Glutamatergic neuron (in vitro differentiated cells): ENCODE results near the gene SLC22A3. TPM values are rescaled to one million over a fixed set of nuclear protein-coding genes. Genes with fewer than 3 reads are reported as not detected.

Experiments used
- DNase-seq: peaks from one replicate; pipeline ENCODE4 v3.0.0; 2022
- H3K27ac Mint-ChIP-seq: one replicate; pipeline ENCODE4 v1.8.0; 2020; ENCODE audit warnings: mild to moderate bottlenecking, mixed read lengths, inconsistent platforms; ENCODE audit not compliant: unreplicated experiment
- H3K27me3 Mint-ChIP-seq: one replicate; pipeline ENCODE4 v1.8.0; 2020; ENCODE audit warnings: mild to moderate bottlenecking, moderate library complexity, mixed read lengths, inconsistent platforms; ENCODE audit not compliant: unreplicated experiment
- H3K36me3 Mint-ChIP-seq: one replicate; pipeline ENCODE4 v1.8.0; 2020; ENCODE audit warnings: mild to moderate bottlenecking, mixed read lengths, inconsistent platforms; ENCODE audit not compliant: unreplicated experiment
- H3K4me1 Mint-ChIP-seq: one replicate; pipeline ENCODE4 v1.8.0; 2020; ENCODE audit warnings: mild to moderate bottlenecking, low read depth, mixed read lengths, inconsistent platforms; ENCODE audit not compliant: unreplicated experiment
- H3K4me3 Mint-ChIP-seq: one replicate; pipeline ENCODE4 v1.8.0; 2020; ENCODE audit warnings: mild to moderate bottlenecking, mixed read lengths, inconsistent platforms; ENCODE audit not compliant: unreplicated experiment
- H3K9me3 Mint-ChIP-seq: one replicate; pipeline ENCODE4 v1.8.0; 2020; ENCODE audit warnings: mild to moderate bottlenecking, moderate library complexity, mixed read lengths, inconsistent platforms; ENCODE audit not compliant: unreplicated experiment
- total RNA-seq: library from RNA; stranded (reverse); fragmentation: NEBNext Ultra II Directional; extraction: Animal tissue kit (Norgen Biotek cat#: 25700); gene quantifications from one replicate; pipeline ENCODE4 v1.2.1, GENCODE V29; 2021; ENCODE audit not compliant: unreplicated experiment
- TF ChIP-seq, protein P1 (sequence below): fragments of 200-600 bp; sonication (generic); IDR thresholded peaks from one replicate; pipeline ENCODE4 v1.5.0; 2021; ENCODE audit not compliant: partially characterized antibody, unreplicated experiment

Gene SLC22A3
- total RNA-seq, 1 donor from 2014 or later, result not detected

GRCh38 chr6:160400446-160400845, 52.3 kb downstream of the SLC22A3 start:
- no peak overlapping the region for H3K27ac Mint-ChIP-seq
- no peak overlapping the region for H3K4me3 Mint-ChIP-seq
- no peaks in the 10 kb centered on the region for H3K36me3 Mint-ChIP-seq
- no peaks in the 10 kb centered on the region for H3K27me3 Mint-ChIP-seq
- TF ChIP-seq, protein P1, sequence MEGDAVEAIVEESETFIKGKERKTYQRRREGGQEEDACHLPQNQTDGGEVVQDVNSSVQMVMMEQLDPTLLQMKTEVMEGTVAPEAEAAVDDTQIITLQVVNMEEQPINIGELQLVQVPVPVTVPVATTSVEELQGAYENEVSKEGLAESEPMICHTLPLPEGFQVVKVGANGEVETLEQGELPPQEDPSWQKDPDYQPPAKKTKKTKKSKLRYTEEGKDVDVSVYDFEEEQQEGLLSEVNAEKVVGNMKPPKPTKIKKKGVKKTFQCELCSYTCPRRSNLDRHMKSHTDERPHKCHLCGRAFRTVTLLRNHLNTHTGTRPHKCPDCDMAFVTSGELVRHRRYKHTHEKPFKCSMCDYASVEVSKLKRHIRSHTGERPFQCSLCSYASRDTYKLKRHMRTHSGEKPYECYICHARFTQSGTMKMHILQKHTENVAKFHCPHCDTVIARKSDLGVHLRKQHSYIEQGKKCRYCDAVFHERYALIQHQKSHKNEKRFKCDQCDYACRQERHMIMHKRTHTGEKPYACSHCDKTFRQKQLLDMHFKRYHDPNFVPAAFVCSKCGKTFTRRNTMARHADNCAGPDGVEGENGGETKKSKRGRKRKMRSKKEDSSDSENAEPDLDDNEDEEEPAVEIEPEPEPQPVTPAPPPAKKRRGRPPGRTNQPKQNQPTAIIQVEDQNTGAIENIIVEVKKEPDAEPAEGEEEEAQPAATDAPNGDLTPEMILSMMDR, result no peak
- no peaks in the 10 kb centered on the region for H3K9me3 Mint-ChIP-seq
- H3K4me1 Mint-ChIP-seq, result no peaks in the 10 kb centered on the region
- DNase-seq, result no peak

GRCh38 chr6:160408528-160408927, 60.4 kb downstream of the SLC22A3 start:
- Mint-ChIP-seq H3K9me3 (no peaks in the 10 kb centered on the region), H3K36me3 (no peaks in the 10 kb centered on the region), H3K4me3 (no peak overlapping the region), H3K27ac (no peak overlapping the region), H3K27me3 (no peaks in the 10 kb centered on the region), H3K4me1 (no peaks in the 10 kb centered on the region)
- TF ChIP-seq, protein P1, result no peak
- no peak for DNase-seq

DNA sequence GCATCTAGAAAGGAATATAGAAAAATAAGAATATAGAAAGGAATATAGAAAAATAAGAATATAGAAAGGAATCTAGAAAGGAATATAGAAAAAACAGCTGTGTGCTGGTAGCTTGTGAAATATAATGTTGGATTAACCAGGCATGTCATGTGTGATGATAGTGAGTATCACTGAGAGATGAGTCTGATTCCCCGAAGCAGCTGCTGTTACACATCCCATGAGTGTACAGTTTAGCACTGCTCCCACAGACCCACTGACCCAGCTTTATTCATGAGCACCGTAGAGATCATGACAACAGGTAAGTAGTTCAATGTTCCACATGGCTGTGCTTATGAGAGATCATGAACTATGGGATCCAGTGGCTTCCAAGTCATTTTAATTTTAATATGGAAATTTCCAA, 64.8 kb downstream of the SLC22A3 start:
- no peaks in the 10 kb centered on the region for H3K4me1 Mint-ChIP-seq
- H3K27me3 Mint-ChIP-seq, result peaks cover 2% of the 10 kb centered on the region
- H3K9me3 Mint-ChIP-seq, result no peaks in the 10 kb centered on the region
- TF ChIP-seq, protein P1, result no peak
- no peak for DNase-seq
- H3K36me3 Mint-ChIP-seq, result no peaks in the 10 kb centered on the region
- H3K4me3 Mint-ChIP-seq, result no peak overlapping the region
- no peak overlapping the region for H3K27ac Mint-ChIP-seq

- H3K4me3 Mint-ChIP-seq, result no peak overlapping the region
- H3K9me3 Mint-ChIP-seq, result no peaks in the 10 kb centered on the region
- no peaks in the 10 kb centered on the region for H3K36me3 Mint-ChIP-seq
- no peak for DNase-seq
- H3K27ac Mint-ChIP-seq, result no peak overlapping the region
- H3K4me1 Mint-ChIP-seq, result no peaks in the 10 kb centered on the region
- TF ChIP-seq, protein P1, result no peak
- peaks cover 2% of the 10 kb centered on the region for H3K27me3 Mint-ChIP-seq
Measured at GRCh38 chr6:160417146-160417545, 69.0 kb downstream of the SLC22A3 start.

DNA sequence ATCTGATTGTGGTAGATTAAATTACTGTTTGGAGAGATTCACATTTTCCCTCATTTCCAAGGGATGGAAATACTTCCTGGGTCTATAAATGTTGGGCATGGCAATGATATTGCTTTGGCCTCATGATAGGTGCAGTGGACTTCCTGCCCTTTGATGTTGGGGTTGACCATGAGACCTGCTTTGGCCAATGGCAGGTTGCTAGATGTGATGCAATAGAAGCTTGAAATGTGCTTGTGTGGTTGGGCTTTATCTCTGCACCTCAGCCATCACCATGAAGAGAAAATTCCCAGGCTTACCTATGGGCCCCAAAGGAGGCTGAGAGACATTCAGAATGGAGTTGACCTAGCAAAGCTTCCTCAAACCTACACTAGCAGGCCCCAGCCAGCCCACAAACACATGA, 69.4 kb downstream of the SLC22A3 start:
- H3K36me3 Mint-ChIP-seq, result no peaks in the 10 kb centered on the region

More for the DNA sequence above, 69.4 kb downstream of the SLC22A3 start:
- Mint-ChIP-seq H3K4me1 (no peaks in the 10 kb centered on the region), H3K4me3 (no peak overlapping the region), H3K9me3 (no peaks in the 10 kb centered on the region), H3K27me3 (peaks cover 2% of the 10 kb centered on the region), H3K27ac (no peak overlapping the region)
- no peak for DNase-seq
- TF ChIP-seq, protein P1, result no peak
